Ovary (tissue), 9 donors: ENCODE data around the gene CADM4. TPM values are rescaled to one million over a fixed set of nuclear protein-coding genes. Genes with fewer than 3 reads are reported as not detected.
"Not testable (repeated sequence)": the region's sequence is repeated elsewhere in the genome, so short reads cannot be mapped to it uniquely, and the experiment has no call there.

Experiments
- DNase-seq, 5 donors: peaks; one replicate each; pipeline ENCODE4 v3.0.0-alpha.2; 2019 to 2020
- H3K27ac ChIP-seq, 2 donors: fragments of 200-600 bp; one replicate each; pipeline versions ENCODE4 v1.5.1 to v1.8.0; 2019 to 2022
- H3K27me3 ChIP-seq: fragments of 200-600 bp; one replicate; pipeline ENCODE4 v1.8.0; 2022
- H3K36me3 ChIP-seq: fragments of 200-600 bp; sonication (generic); one replicate; pipeline ENCODE4 v1.5.1; 2019
- H3K4me1 ChIP-seq: one replicate; pipeline ENCODE4 v1.8.1; 2013; ENCODE audit warnings: mild to moderate bottlenecking, moderate library complexity; ENCODE audit not compliant: insufficient read depth
- H3K4me3 ChIP-seq: fragments of 200-600 bp; sonication (generic); one replicate; pipeline ENCODE4 v1.5.1; 2017
- H3K9me3 ChIP-seq, 2 donors: fragments of 200-600 bp in 1 of 2; sonication (generic) in 1 of 2; one replicate each; pipeline versions ENCODE4 v1.5.1 to v1.8.1; 2013 to 2019; ENCODE audit warnings: mild to moderate bottlenecking in 1 of 2, moderate library complexity in 1 of 2
- CTCF ChIP-seq, 3 donors: fragments of 450-650 bp in 2 of 3; fragments of 200-600 bp in 1 of 3; IDR thresholded peaks; one replicate each; pipeline versions ENCODE4 v1.5.1 to v1.8.0; 2016 to 2022; ENCODE audit warnings: antibody characterized with exemption in 3 of 3, mild to moderate bottlenecking in 1 of 3
- EP300 ChIP-seq: sonication (generic); formaldehyde crosslinking; IDR thresholded peaks from one replicate; pipeline ENCODE4 v1.6.1; 2017; ENCODE audit warnings: antibody characterized with exemption
- POLR2A ChIP-seq: fragments of 450-650 bp; IDR thresholded peaks from one replicate; pipeline ENCODE4 v1.6.1; 2017; ENCODE audit warnings: antibody characterized with exemption, mild to moderate bottlenecking, moderate library complexity
- whole genome bisulfite sequencing, 3 donors: extraction: QIAGEN DNeasy Blood & Tissue Kit in 1 of 3; methylation state at CpG; one replicate each; pipeline versions ENCODE4 v1.1.5 to v1.1.7; 2013 to 2017; 5-methylcytosine and 5-hydroxymethylcytosine counted together
- intact Hi-C, 4 donors: fragments of 100-400 bp; cut with DNase I; formaldehyde crosslinking; loops; one replicate each; pipeline versions ENCODE4 v1.11.0 to v1.15.1; 2022 to 2023
- polyA plus RNA-seq, 2 donors: library from polyadenylated mRNA; stranded (reverse); fragments of 200-250 nt in 1 of 2; fragments of 350-450 nt in 1 of 2; fragmentation: Illumina TruSeq in 1 of 2; extraction: RNeasy Lipid Tissue Mini Kit (QIAGEN cat#74804) in 1 of 2; gene quantifications; one replicate each; pipeline ENCODE4 v1.2.3, GENCODE V29; 2013 to 2014
- total RNA-seq, 7 donors: library from RNA; depleted of rRNA in 2 of 7; stranded (reverse); fragments of >200 nt in 2 of 7; fragmentation: NEBNext Ultra II Directional in 3 of 7; extraction: Animal tissue kit (Norgen Biotek cat#: 25700) in 3 of 7; gene quantifications; one replicate each; pipeline versions ENCODE4 v1.1.0 to v1.2.4, GENCODE V29; 2016 to 2023
- donor health status: DM: no; HTN: no; CAD: no; lungs with moderate emphysema.
- donor health status: DM: no; HTN: no; CAD: no.
- donor health status: Bipolar disorder and iron deficiency.
- donor health status: DM: yes; HTN: yes; CAD: no.
- donor health status: DM: no; HTN: no; CAD: no.
- donor health status: DM: yes; HTN: yes; CAD: no.

The CADM4 gene
- total and polyA plus RNA-seq, 9 donors, result 6.2 to 24.3 (median 11.3) TPM

GRCh38 chr19:43683905-43684304, 44.3 kb upstream of the CADM4 start:
- H3K4me3 ChIP-seq, result no peak overlapping the region
- TF ChIP-seq CTCF (IDR thresholded peaks at IDR 0.05), result no peak
- TF ChIP-seq EP300, result no peak
- TF ChIP-seq POLR2A, result no peak
- no peak overlapping the region for H3K27ac ChIP-seq
- H3K27me3 ChIP-seq, result no peaks in the 10 kb centered on the region
- intact Hi-C loops, result no loop called here
- H3K4me1 ChIP-seq, result no peaks in the 10 kb centered on the region
- DNase-seq, result no peak
- 79 to 88% (median 84%) methylated on average over 2 of the region's 2 CpGs for WGBS, 3 donors
- H3K9me3 ChIP-seq, result no peaks in the 10 kb centered on the region
- no peaks in the 10 kb centered on the region for H3K36me3 ChIP-seq

GRCh38 chr19:43682824-43683661, 43.4 kb upstream of the CADM4 start:
- Histone ChIP-seq H3K27me3 (no peaks in the 10 kb centered on the region), H3K9me3 (no peaks in the 10 kb centered on the region), H3K4me3 (no peak overlapping the region), H3K27ac (no peak overlapping the region), H3K36me3 (no peaks in the 10 kb centered on the region), H3K4me1 (no peaks in the 10 kb centered on the region)
- TF ChIP-seq CTCF (IDR thresholded peaks at IDR 0.05), result no peak
- no peak for TF ChIP-seq EP300
- TF ChIP-seq POLR2A, result no peak
- WGBS, 3 donors, result 53 to 60% (median 54%) methylated on average over 11 of the region's 11 CpGs
- intact Hi-C loops, result no loop called here
- DNase-seq, result no peak

- DNase-seq, intact Hi-C loops, H3K27ac ChIP-seq, H3K4me1 ChIP-seq, H3K9me3 ChIP-seq, H3K27me3 ChIP-seq, H3K4me3 ChIP-seq, H3K36me3 ChIP-seq: not testable (repeated sequence)
- WGBS, 3 donors, result 86 to 93% (median 88%) methylated on average over 5 of the region's 5 CpGs
Observed at GRCh38 chr19:43682269-43682668, 42.6 kb upstream of the CADM4 start.

- intact Hi-C loops, result no loop called here
- no peak overlapping the region for H3K4me3 ChIP-seq
- no peak for TF ChIP-seq EP300
- TF ChIP-seq CTCF (IDR thresholded peaks at IDR 0.05), result no peak
- TF ChIP-seq POLR2A, result no peak
- no peaks in the 10 kb centered on the region for H3K4me1 ChIP-seq
- no peak overlapping the region for H3K27ac ChIP-seq
- no peaks in the 10 kb centered on the region for H3K9me3 ChIP-seq
- no peak for DNase-seq
- no peaks in the 10 kb centered on the region for H3K36me3 ChIP-seq
- 72 to 77% (median 74%) methylated on average over 5 of the region's 5 CpGs for WGBS, 3 donors
- H3K27me3 ChIP-seq, result no peaks in the 10 kb centered on the region
Observed at GRCh38 chr19:43681821-43682220, 42.2 kb upstream of the CADM4 start.

GRCh38 chr19:43678512-43679261, 39.0 kb upstream of the CADM4 start:
- no peak overlapping the region for H3K4me3 ChIP-seq
- WGBS, 3 donors, result 93 to 95% (median 94%) methylated on average over 11 of the region's 11 CpGs
- H3K27me3 ChIP-seq, result no peaks in the 10 kb centered on the region
- intact Hi-C loops, result no loop called here
- H3K27ac ChIP-seq, result no peak overlapping the region
- H3K36me3 ChIP-seq, result no peaks in the 10 kb centered on the region
- H3K9me3 ChIP-seq, result no peaks in the 10 kb centered on the region
- no peak for TF ChIP-seq POLR2A
- no peak for TF ChIP-seq EP300
- no peak for TF ChIP-seq CTCF (IDR thresholded peaks at IDR 0.05)
- H3K4me1 ChIP-seq, result no peaks in the 10 kb centered on the region
- DNase-seq, result no peak
